Endothelial cell of umbilical vein (primary cell): Measurements from ENCODE around the gene FIGNL2. TPM values are rescaled to one million over a fixed set of nuclear protein-coding genes. Genes with fewer than 3 reads are reported as not detected.

Experiments used
- BruUV-seq: library from RNA; stranded (reverse); fragments of 400-500 nt; replicated peaks from 2 replicates; lab custom pipeline; 2021; lab: Mats Ljungman, UMichigan
- CTCF ChIA-PET: fragments of 300-600, 350-600 bp; sonication (Branson Sonifier 250); formaldehyde crosslinking; loops from one replicate; lab custom pipeline; 2021; ENCODE audit warnings: antibody characterized with exemption, inconsistent platforms; lab: Charles Lee
- POLR2A ChIA-PET: fragments of 300-600, 350-600 bp; sonication (Branson Sonifier 250); formaldehyde crosslinking; loops from one replicate; lab custom pipeline; 2021; ENCODE audit warnings: antibody characterized with exemption, inconsistent platforms; lab: Charles Lee
- DNase-seq: peaks from one replicate; pipeline ENCODE4 v3.0.0-alpha.2; 2011; ENCODE audit warnings: low read depth, low spot score
- FAIRE-seq: peaks from 2 replicates; lab custom pipeline; 2011; peaks lifted over from hg19 to GRCh38; lab: Jason Lieb, UNC
- H2AFZ ChIP-seq: 2 replicates; pipeline ENCODE4 v1.6.0; 2012; ENCODE audit warnings: low read depth, low read length, control low read depth, inconsistent platforms
- H3K27ac ChIP-seq: 2 replicates; pipeline ENCODE4 v1.5.1; 2011; ENCODE audit warnings: low read depth, mild to moderate bottlenecking, control low read depth, low read length, moderate library complexity; ENCODE audit not compliant: insufficient read depth
- H3K27me3 ChIP-seq, 2 experiments: 2 replicates each; pipeline versions ENCODE4 v1.6.0 to v1.6.1; 2011; ENCODE audit warnings: low read length in 2 of 2, mixed read lengths in 1 of 2; ENCODE audit not compliant: control insufficient read depth in 2 of 2, insufficient read depth in 2 of 2
- H3K36me3 ChIP-seq, 2 experiments: 2 replicates in 1 of 2; 3 replicates in 1 of 2; pipeline ENCODE4 v1.5.1; 2011; ENCODE audit warnings: low read length in 2 of 2, mild to moderate bottlenecking in 1 of 2, moderate library complexity in 1 of 2; ENCODE audit not compliant: control insufficient read depth in 2 of 2, insufficient read depth in 2 of 2; ENCODE audit errors: extremely low read depth in 1 of 2
- H3K4me1 ChIP-seq: 3 replicates; pipeline ENCODE4 v1.5.1; 2011; ENCODE audit warnings: mild to moderate bottlenecking, low read length; ENCODE audit not compliant: control insufficient read depth, insufficient read depth; ENCODE audit errors: extremely low read depth
- H3K4me2 ChIP-seq: 2 replicates; pipeline ENCODE4 v1.6.1; 2011; ENCODE audit warnings: low read length, control low read depth, mixed read lengths; ENCODE audit not compliant: insufficient read depth
- H3K4me3 ChIP-seq, 3 experiments: fragments of 200-600 bp in 1 of 3; sonication (generic), shearing (Covaris generic) in 1 of 3; replicated peaks in 1 of 3; 2 replicates each; pipeline ENCODE4 v1.5.1; 2011 to 2016; ENCODE audit warnings: control low read depth in 3 of 3, low read length in 3 of 3, mild to moderate bottlenecking in 2 of 3, inconsistent platforms in 1 of 3, low read depth in 1 of 3, moderate library complexity in 1 of 3; ENCODE audit not compliant: insufficient read depth in 1 of 3
- H3K79me2 ChIP-seq: 2 replicates; pipeline ENCODE4 v1.6.0; 2012; ENCODE audit warnings: low read length, inconsistent platforms; ENCODE audit not compliant: control insufficient read depth, insufficient read depth
- H3K9ac ChIP-seq: replicated peaks from 2 replicates; pipeline ENCODE3; 2011; ENCODE audit warnings: low read length, control low read depth; ENCODE audit not compliant: insufficient read depth; ENCODE audit errors: extremely low read depth
- H3K9me1 ChIP-seq: replicated peaks from 3 replicates; pipeline ENCODE4 v1.6.0; 2011; ENCODE audit warnings: mild to moderate bottlenecking, low read length; ENCODE audit not compliant: control insufficient read depth, insufficient read depth; ENCODE audit errors: extremely low read depth
- H3K9me3 ChIP-seq: replicated peaks from 2 replicates; pipeline ENCODE4 v1.5.1; 2012; ENCODE audit warnings: low read length, inconsistent platforms; ENCODE audit not compliant: control insufficient read depth, insufficient read depth
- H4K20me1 ChIP-seq: replicated peaks from 2 replicates; pipeline ENCODE3; 2011; ENCODE audit warnings: mild to moderate bottlenecking, low read length; ENCODE audit not compliant: control insufficient read depth, insufficient read depth; ENCODE audit errors: extremely low read depth
- EZH2 ChIP-seq: IDR thresholded peaks from 2 replicates; pipeline ENCODE4 v1.6.1; 2012; ENCODE audit warnings: borderline replicate concordance, low read depth, mild to moderate bottlenecking, moderate library complexity, low read length, inconsistent platforms; ENCODE audit not compliant: severe bottlenecking
- FOS ChIP-seq: IDR thresholded peaks from 2 replicates; pipeline ENCODE4 v1.6.1; 2011; ENCODE audit warnings: mild to moderate bottlenecking, low read length, moderate library complexity, borderline replicate concordance; ENCODE audit not compliant: insufficient read depth
- GATA2 ChIP-seq: IDR thresholded peaks from 2 replicates; pipeline ENCODE4 v1.7.0; 2011; ENCODE audit warnings: low read depth, mild to moderate bottlenecking, moderate library complexity, mixed read lengths, low read length; ENCODE audit not compliant: insufficient read length, insufficient read depth
- JUN ChIP-seq: IDR thresholded peaks from 2 replicates; pipeline ENCODE4 v1.6.1; 2011; ENCODE audit warnings: borderline replicate concordance, low read depth; ENCODE audit not compliant: insufficient read length, insufficient read depth
- MYC ChIP-seq: IDR thresholded peaks from one replicate; pipeline ENCODE4 v1.6.1; 2011; ENCODE audit warnings: mild to moderate bottlenecking, low read depth, low read length
- POLR2A ChIP-seq: IDR thresholded peaks from 2 replicates; pipeline ENCODE4 v1.6.1; 2012; ENCODE audit warnings: low read depth, mild to moderate bottlenecking, control low read depth, low read length
- POLR2AphosphoS5 ChIP-seq: IDR thresholded peaks from 2 replicates; pipeline ENCODE4 v1.6.1; 2012; ENCODE audit warnings: low read depth, mild to moderate bottlenecking, control low read depth, low read length, moderate library complexity; ENCODE audit not compliant: insufficient read depth
- dilution Hi-C: fragments of 300-500 bp; cut with MboI; formaldehyde crosslinking; loops from one replicate; pipeline ENCODE4 v1.15.0; 2019; ENCODE audit warnings: low sequenced_read_pairs; ENCODE audit not compliant: extremely low pct_ligation_motif_present
- intact Hi-C: fragments of 100-400 bp; cut with micrococcal nuclease; formaldehyde crosslinking; loops from one replicate; pipeline ENCODE4 v1.10.0; 2022
- polyA plus RNA-seq, 4 experiments: library from polyadenylated mRNA; depleted of rRNA in 3 of 4; stranded (reverse) in 3 of 4; unstranded in 1 of 4; fragments of >200 nt; gene quantifications; 2 replicates each; pipeline versions ENCODE4 v1.2.1 to v1.2.3, GENCODE V29; 2011 to 2012; ENCODE audit warnings: missing spikeins in 1 of 4
- total RNA-seq: library from RNA; stranded (reverse); gene quantifications from 2 replicates; pipeline ENCODE4 v1.2.3, GENCODE V29; 2021
- TF ChIP-seq, protein P1 (sequence below): IDR thresholded peaks from 2 replicates; pipeline ENCODE4 v1.6.1; 2011; ENCODE audit not compliant: insufficient read depth, insufficient read length
- TF ChIP-seq, protein P2 (sequence below), 2 donors: IDR thresholded peaks; 1 replicate in 1 of 2; 2 replicates in 1 of 2; pipeline ENCODE4 v1.5.1; 2011; ENCODE audit warnings: low read length in 2 of 2, mild to moderate bottlenecking in 2 of 2, moderate library complexity in 2 of 2, control low read depth in 1 of 2, inconsistent platforms in 1 of 2, low read depth in 1 of 2; ENCODE audit not compliant: insufficient read depth in 1 of 2; ENCODE audit errors: extremely low read depth in 1 of 2

Gene FIGNL2
- total and polyA plus RNA-seq, 2 donors (not counting 3 experiments of a cell fraction or from before 2014, with no cell fraction given): 1.4 to 2.4 TPM

DNA sequence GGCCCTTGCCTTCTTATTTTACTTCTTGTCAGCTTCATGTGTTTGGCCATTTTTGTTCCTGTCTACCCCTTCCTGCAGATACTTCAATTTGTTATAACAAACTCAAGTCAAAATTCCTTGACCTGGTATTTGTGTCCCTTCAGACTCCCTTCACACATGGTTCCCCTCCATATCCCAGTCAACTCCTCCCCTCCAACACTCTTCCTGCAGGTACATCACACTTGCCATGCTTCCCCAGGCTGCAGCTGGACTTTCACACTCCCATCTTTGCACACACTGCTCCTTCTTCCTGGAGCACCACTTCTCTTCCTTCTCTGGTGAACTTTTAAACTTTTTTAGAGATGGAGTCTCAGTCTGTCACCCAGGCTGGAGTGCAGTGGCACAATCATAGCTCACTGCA is 18.9 kb upstream of the FIGNL2 start:
- ChIA-PET CTCF (interaction anchor here (1.2 to 1.6 kb wide), 2 partner anchors 8 to 22 kb away, joined by 3 to 8 read pairs; no protein-coding TSS in a partner anchor), POLR2A (no interaction called here)
- no peak for FAIRE-seq
- H3K4me2 ChIP-seq: no peak overlapping the region
- H3K9me1 ChIP-seq: no peaks in the 10 kb centered on the region
- no peaks in the 10 kb centered on the region for H3K79me2 ChIP-seq
- no peak overlapping the region for H3K27ac ChIP-seq
- no peaks in the 10 kb centered on the region for H3K9me3 ChIP-seq
- TF ChIP-seq, protein P1, sequence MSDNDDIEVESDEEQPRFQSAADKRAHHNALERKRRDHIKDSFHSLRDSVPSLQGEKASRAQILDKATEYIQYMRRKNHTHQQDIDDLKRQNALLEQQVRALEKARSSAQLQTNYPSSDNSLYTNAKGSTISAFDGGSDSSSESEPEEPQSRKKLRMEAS: no peak
- TF ChIP-seq, protein P2, sequence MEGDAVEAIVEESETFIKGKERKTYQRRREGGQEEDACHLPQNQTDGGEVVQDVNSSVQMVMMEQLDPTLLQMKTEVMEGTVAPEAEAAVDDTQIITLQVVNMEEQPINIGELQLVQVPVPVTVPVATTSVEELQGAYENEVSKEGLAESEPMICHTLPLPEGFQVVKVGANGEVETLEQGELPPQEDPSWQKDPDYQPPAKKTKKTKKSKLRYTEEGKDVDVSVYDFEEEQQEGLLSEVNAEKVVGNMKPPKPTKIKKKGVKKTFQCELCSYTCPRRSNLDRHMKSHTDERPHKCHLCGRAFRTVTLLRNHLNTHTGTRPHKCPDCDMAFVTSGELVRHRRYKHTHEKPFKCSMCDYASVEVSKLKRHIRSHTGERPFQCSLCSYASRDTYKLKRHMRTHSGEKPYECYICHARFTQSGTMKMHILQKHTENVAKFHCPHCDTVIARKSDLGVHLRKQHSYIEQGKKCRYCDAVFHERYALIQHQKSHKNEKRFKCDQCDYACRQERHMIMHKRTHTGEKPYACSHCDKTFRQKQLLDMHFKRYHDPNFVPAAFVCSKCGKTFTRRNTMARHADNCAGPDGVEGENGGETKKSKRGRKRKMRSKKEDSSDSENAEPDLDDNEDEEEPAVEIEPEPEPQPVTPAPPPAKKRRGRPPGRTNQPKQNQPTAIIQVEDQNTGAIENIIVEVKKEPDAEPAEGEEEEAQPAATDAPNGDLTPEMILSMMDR (IDR thresholded peaks at IDR 0.05; ENCODE audit: extremely low read depth in 1 of 2, insufficient read depth in 1 of 2, low read depth in 1 of 2, low read length in 2 of 2): no peak
- TF ChIP-seq POLR2A (no peak), EZH2 (no peak), POLR2AphosphoS5 (no peak), GATA2 (no peak), MYC (no peak), JUN (no peak), FOS (no peak)
- H3K4me3 ChIP-seq: no peak overlapping the region
- H4K20me1 ChIP-seq: no peaks in the 10 kb centered on the region
- no peak for DNase-seq
- H2AFZ ChIP-seq: no peak overlapping the region
- no peak overlapping the region for H3K9ac ChIP-seq
- peaks cover 6% of the 10 kb centered on the region for H3K4me1 ChIP-seq
- dilution Hi-C loops: no loop called here
- no peaks in the 10 kb centered on the region for H3K36me3 ChIP-seq
- intact Hi-C loops: no loop called here
- no TSS peak for BruUV-seq
- H3K27me3 ChIP-seq: no peaks in the 10 kb centered on the region
